K562 (cell line): ENCODE results near the gene TAOK2. TPM values are rescaled to one million over a fixed set of nuclear protein-coding genes. Genes with fewer than 3 reads are reported as not detected.

ENCODE experiments used
- BACH1 ChIP-seq: fragments of 200-800 bp; sonication (Bioruptor generic); IDR thresholded peaks from 2 replicates; pipeline ENCODE4 v1.6.1; 2016; ENCODE audit warnings: missing genetic modification characterization, missing compliant biosample characterization
- CBFA2T3 ChIP-seq: fragments of 450-650 bp; IDR thresholded peaks from 2 replicates; pipeline ENCODE4 v1.6.1; 2017
- E2F8 ChIP-seq: fragments of 450-650 bp; IDR thresholded peaks from 2 replicates; pipeline ENCODE4 v1.7.1; 2018; ENCODE audit warnings: mild to moderate bottlenecking, low read depth; ENCODE audit not compliant: partially characterized antibody
- KDM4B ChIP-seq, 2 experiments: fragments of 450-650 bp in 1 of 2; sonication (generic) in 1 of 2; IDR thresholded peaks; 2 replicates each; pipeline ENCODE4 v1.6.1; 2016 to 2017; ENCODE audit warnings: borderline replicate concordance in 2 of 2, antibody characterized with exemption in 1 of 2, low read depth in 1 of 2, mild to moderate bottlenecking in 1 of 2
- LCOR ChIP-seq: sonication (generic); formaldehyde crosslinking; IDR thresholded peaks from 2 replicates; pipeline ENCODE4 v1.8.0; 2022; ENCODE audit warnings: mild to moderate bottlenecking, missing genetic modification reagents
- NR4A1 ChIP-seq, 2 experiments: fragments of 250-450 bp in 1 of 2; fragments of 450-650 bp in 1 of 2; sonication (Bioruptor Pico) in 1 of 2; IDR thresholded peaks; 2 replicates each; pipeline versions ENCODE4 v1.4.0 to v1.6.1; 2016 to 2020; ENCODE audit warnings: mild to moderate bottlenecking in 2 of 2, missing compliant biosample characterization in 1 of 2, missing genetic modification characterization in 1 of 2, moderate library complexity in 1 of 2
- SOX6 ChIP-seq: fragments of 450-650 bp; IDR thresholded peaks from 2 replicates; pipeline ENCODE4 v1.6.1; 2014; ENCODE audit warnings: mild to moderate bottlenecking
- THAP12 ChIP-seq: fragments of 250-450 bp; sonication (Bioruptor Pico); IDR thresholded peaks from 2 replicates; pipeline ENCODE4 v1.9.0; 2021; ENCODE audit warnings: mild to moderate bottlenecking, inconsistent platforms
- ZNF282 ChIP-seq: sonication (generic); formaldehyde crosslinking; IDR thresholded peaks from 2 replicates; pipeline ENCODE4 v1.8.1; 2023; ENCODE audit warnings: missing genetic modification reagents
- ZNF395 ChIP-seq: fragments of 200-800 bp; sonication (Bioruptor generic); IDR thresholded peaks from 2 replicates; pipeline ENCODE4 v1.6.1; 2017; ENCODE audit warnings: missing genetic modification characterization, missing compliant biosample characterization
- ZNF407 ChIP-seq: fragments of 450-650 bp; IDR thresholded peaks from 2 replicates; pipeline ENCODE4 v1.6.1; 2016; ENCODE audit warnings: low read depth
- ZNF76 ChIP-seq: fragments of 250-450 bp; sonication (Bioruptor Pico); IDR thresholded peaks from 2 replicates; pipeline ENCODE4 v1.4.0; 2020; ENCODE audit warnings: mild to moderate bottlenecking, moderate library complexity, borderline replicate concordance
- polyA plus RNA-seq, 8 experiments: library from polyadenylated mRNA; depleted of rRNA in 4 of 8; stranded (reverse) in 5 of 8; unstranded in 3 of 8; fragments of >200 nt; fragmentation: Nextera tagmentation in 2 of 8; fragmentation: Illumina TruSeq in 1 of 8; extraction: Ambion mirVana in 2 of 8; extraction: Trizol in 1 of 8; gene quantifications; 2 replicates each; pipeline versions ENCODE4 v1.2.1 to v1.2.3, GENCODE V29; 2011 to 2014; ENCODE audit warnings: inconsistent platforms in 1 of 8, missing spikeins in 1 of 8
- total RNA-seq, 7 experiments: library from RNA; depleted of rRNA in 6 of 7; stranded (reverse); fragments of >200 nt in 6 of 7; fragmentation: Illumina TruSeq in 2 of 7; extraction: Trizol in 2 of 7; gene quantifications; 2 replicates each; pipeline versions ENCODE4 v1.2.1 to v1.2.3, GENCODE V29; 2011 to 2021; ENCODE audit warnings: low replicate concordance in 1 of 7

TAOK2 gene
- total and polyA plus RNA-seq, 9 of the 15 experiments (the other 6 are each of a cell fraction or from before 2014, with no cell fraction given): 0.10 to 41.8 (median 13.7) TPM

- TF ChIP-seq THAP12 (CRISPR knock-in tag): 0 out of 2 replicates have a peak, but pooled peaks have one; percentile 35
- peak; percentile 96; the same call in 1 of the 2 replicates for TF ChIP-seq ZNF395 (CRISPR knock-in tag)
- no peak for TF ChIP-seq ZNF76
- peak; percentile 8; the same call in 1 of the 2 replicates for TF ChIP-seq CBFA2T3
- peak; percentile 73 for TF ChIP-seq LCOR
- no peak for TF ChIP-seq SOX6
- peak; percentile 85 for TF ChIP-seq E2F8
- TF ChIP-seq NR4A1 (CRISPR knock-in tag; IDR thresholded peaks at IDR 0.05): no peak
- TF ChIP-seq NR4A1 (tag; IDR thresholded peaks at IDR 0.05): no peak; the same call in 1 of the 2 replicates
- peak; percentile 93 for TF ChIP-seq ZNF407
- TF ChIP-seq KDM4B (IDR thresholded peaks at IDR 0.05; ENCODE audit: borderline replicate concordance in 2 of 2, low read depth in 1 of 2): 0 out of 4 replicates have a peak, but pooled peaks of 1 of the 2 experiments have one; percentile 70
- TF ChIP-seq BACH1 (tag): no peak
- 0 out of 2 replicates have a peak, but pooled peaks have one; percentile 21 for TF ChIP-seq ZNF282 (CRISPR knock-in tag)
Measured at GRCh38 chr16:29995324-29995910, 21.7 kb downstream of the TAOK2 start, which contains the start of gene HIRIP3 (continued).
